Measurements from ENCODE around the gene C10orf143. TPM values are rescaled to one million over a fixed set of nuclear protein-coding genes. Genes with fewer than 3 reads are reported as not detected.

C10orf143 gene
- total RNA-seq, 1 donor from 2014 or later = 3.7 TPM

DNA sequence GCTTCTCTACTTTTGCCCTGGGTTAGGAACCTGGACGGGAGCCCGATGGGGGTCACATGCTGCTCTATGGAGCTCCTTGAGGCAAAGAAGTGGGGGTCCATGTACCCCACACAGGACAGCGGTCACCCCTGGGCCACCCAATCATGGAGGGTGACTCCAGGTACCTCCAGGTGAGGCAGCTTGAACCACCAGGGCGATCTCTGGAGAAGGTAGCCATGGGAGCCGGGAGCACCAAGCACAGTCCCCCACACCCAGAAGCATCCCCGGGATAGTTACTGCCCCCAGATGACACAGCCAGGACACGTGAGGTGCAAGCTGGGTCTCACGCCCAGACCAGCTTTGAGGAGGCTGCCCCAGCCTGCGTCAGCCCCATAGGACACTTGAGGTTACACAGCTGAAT, 58.4 kb downstream of the C10orf143 start:
- ATAC-seq (no peak), DNase-seq (no peak)
- Histone ChIP-seq H3K4me3 (no peak overlapping the region), H3K27ac (no peak overlapping the region), H3K9me3 (peaks cover 11% of the 10 kb centered on the region), H3K4me1 (no peaks in the 10 kb centered on the region), H3K36me3 (no peaks in the 10 kb centered on the region), H3K27me3 (ENCODE audit: low read depth) (no peaks in the 10 kb centered on the region)
- TF ChIP-seq, protein P1, sequence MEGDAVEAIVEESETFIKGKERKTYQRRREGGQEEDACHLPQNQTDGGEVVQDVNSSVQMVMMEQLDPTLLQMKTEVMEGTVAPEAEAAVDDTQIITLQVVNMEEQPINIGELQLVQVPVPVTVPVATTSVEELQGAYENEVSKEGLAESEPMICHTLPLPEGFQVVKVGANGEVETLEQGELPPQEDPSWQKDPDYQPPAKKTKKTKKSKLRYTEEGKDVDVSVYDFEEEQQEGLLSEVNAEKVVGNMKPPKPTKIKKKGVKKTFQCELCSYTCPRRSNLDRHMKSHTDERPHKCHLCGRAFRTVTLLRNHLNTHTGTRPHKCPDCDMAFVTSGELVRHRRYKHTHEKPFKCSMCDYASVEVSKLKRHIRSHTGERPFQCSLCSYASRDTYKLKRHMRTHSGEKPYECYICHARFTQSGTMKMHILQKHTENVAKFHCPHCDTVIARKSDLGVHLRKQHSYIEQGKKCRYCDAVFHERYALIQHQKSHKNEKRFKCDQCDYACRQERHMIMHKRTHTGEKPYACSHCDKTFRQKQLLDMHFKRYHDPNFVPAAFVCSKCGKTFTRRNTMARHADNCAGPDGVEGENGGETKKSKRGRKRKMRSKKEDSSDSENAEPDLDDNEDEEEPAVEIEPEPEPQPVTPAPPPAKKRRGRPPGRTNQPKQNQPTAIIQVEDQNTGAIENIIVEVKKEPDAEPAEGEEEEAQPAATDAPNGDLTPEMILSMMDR (IDR thresholded peaks at IDR 0.05) = no peak
- intact Hi-C loops (cut with DNase I) = no loop called here

DNA sequence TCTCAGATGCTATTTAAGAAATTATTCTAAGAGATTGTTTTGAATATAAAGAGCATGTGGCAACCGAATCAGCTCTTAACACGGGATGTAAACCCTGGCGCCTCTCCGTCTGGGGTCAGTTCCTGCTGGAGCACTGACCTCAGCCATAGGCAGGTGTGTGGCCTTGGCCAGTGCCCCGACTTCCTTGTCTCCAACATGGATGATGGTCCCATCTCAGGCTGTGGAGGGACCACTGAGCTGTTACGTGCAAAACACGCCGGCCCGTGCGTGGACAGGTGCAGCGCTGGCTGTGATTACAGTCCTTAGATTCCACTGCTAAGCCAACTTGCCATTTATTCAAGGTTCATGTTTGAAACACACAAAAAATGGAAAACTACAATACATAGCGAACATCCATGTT, 59.9 kb downstream of the C10orf143 start:
- no peaks in the 10 kb centered on the region for H3K4me1 ChIP-seq
- H3K27ac ChIP-seq = no peak overlapping the region
- H3K9me3 ChIP-seq = peaks cover 11% of the 10 kb centered on the region
- H3K4me3 ChIP-seq = no peak overlapping the region
- no peak for DNase-seq
- no peaks in the 10 kb centered on the region for H3K36me3 ChIP-seq
- ATAC-seq = no peak
- TF ChIP-seq, protein P1 (IDR thresholded peaks at IDR 0.05) = no peak
- intact Hi-C loops (cut with DNase I) = no loop called here
- no peaks in the 10 kb centered on the region for H3K27me3 ChIP-seq (ENCODE audit: low read depth)

DNA sequence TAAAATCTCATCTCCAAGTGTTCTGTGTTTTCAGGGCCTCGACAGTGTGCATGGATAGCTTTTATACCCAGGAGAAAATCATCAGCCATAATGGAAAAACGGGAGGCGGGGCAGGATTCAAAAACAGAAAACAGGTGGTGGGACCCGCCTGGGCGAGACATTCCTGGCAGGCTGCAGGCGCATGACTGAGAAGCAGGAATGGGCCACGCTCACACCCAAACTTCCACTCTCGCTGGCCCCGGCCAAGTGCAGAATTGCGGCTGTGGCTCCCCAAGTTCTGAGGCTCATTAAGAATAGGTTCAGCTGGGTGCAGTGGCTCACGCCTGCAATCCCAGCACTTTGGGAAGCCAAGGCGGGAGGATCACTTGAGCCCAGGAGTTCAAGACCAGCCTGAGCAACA, 60.6 kb downstream of the C10orf143 start:
- ATAC-seq (no peak), DNase-seq (no peak)
- Histone ChIP-seq H3K4me3 (no peak overlapping the region), H3K36me3 (no peaks in the 10 kb centered on the region), H3K27me3 (ENCODE audit: low read depth) (peaks cover 2% of the 10 kb centered on the region), H3K27ac (no peak overlapping the region), H3K9me3 (peaks cover 6% of the 10 kb centered on the region), H3K4me1 (no peaks in the 10 kb centered on the region)
- intact Hi-C loops (cut with DNase I) = no loop called here
- TF ChIP-seq, protein P1 (IDR thresholded peaks at IDR 0.05) = no peak

DNA sequence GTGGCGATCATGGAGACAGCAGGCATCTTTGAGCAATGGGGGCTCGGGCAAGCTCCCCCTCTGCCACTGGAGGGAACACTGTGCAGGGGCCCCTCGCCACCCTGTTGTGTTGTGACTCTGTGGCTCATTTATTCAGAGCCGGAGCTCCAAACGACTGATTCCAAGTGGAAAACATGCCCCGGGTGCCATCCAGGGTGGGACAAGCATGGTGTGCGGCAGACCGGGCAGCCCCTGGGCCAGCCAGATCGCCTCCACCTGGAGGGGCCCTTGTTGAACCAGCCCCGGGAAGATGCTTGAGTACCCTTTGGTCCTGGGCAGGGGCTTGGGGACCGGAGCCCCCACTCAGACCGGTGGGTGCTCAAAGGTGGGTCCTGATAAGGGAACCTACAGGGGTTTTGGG, 61.4 kb downstream of the C10orf143 start:
- DNase-seq = no peak
- no peak for ATAC-seq
- no peak overlapping the region for H3K27ac ChIP-seq

DNA sequence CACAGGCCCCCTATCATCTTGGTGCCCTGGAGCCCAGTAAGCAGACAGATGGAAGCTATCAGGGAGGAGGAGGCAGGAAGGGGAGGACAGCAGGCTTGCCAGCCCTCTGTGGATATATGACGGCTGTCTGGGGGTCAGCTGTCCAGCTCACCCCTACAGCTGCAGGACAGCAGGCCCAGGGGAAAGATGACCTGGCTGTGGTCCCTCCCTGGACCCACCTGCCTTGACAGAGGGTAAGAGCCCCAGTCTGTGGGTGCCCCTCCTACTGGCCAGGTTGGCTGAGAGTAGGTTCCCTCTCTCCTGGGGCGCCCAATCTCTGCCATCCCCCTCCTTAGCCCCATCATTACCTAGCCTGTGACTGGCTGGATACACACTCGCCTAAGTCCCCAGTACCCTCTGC, 62.5 kb downstream of the C10orf143 start:
- TF ChIP-seq, protein P1 (IDR thresholded peaks at IDR 0.05) = no peak
- ATAC-seq (no peak), DNase-seq (no peak)
- no peaks in the 10 kb centered on the region for H3K4me1 ChIP-seq
- H3K4me3 ChIP-seq = no peak overlapping the region
- H3K36me3 ChIP-seq = no peaks in the 10 kb centered on the region
- intact Hi-C loops (cut with DNase I) = no loop called here
- peaks cover 9% of the 10 kb centered on the region for H3K27me3 ChIP-seq (ENCODE audit: low read depth)
- no peaks in the 10 kb centered on the region for H3K9me3 ChIP-seq
- H3K27ac ChIP-seq = no peak overlapping the region

More for the DNA sequence above, 61.4 kb downstream of the C10orf143 start:
- TF ChIP-seq, protein P1 (IDR thresholded peaks at IDR 0.05) = no peak
- H3K4me3 ChIP-seq = no peak overlapping the region
- intact Hi-C loops (cut with DNase I) = no loop called here
- no peaks in the 10 kb centered on the region for H3K9me3 ChIP-seq
- no peaks in the 10 kb centered on the region for H3K36me3 ChIP-seq
- H3K27me3 ChIP-seq (ENCODE audit: low read depth) = peaks cover 6% of the 10 kb centered on the region
- H3K4me1 ChIP-seq = no peaks in the 10 kb centered on the region

DNA sequence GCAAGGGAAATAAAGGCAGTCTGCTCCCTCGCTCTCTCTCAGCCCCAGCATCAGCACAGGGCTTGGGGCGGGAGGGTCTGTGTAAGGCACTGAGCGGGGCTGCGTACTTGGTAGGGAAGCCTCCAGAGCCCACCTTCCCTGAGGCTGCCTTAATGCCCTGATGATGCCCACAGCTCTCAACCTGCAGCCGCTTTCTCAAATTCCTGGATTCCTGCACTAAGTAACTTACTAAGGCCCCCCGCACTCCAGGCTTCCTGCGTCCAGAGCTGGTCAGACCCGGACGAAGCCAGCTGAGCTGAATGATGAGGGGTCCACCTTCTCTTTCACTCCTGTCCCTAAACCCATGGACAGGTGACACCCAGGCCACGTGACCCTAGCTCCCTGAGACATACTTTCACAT, 63.3 kb downstream of the C10orf143 start:
- peaks cover 9% of the 10 kb centered on the region for H3K27me3 ChIP-seq (ENCODE audit: low read depth)
- ATAC-seq = no peak
- TF ChIP-seq, protein P1 (IDR thresholded peaks at IDR 0.05) = no peak

More for the DNA sequence above, 63.3 kb downstream of the C10orf143 start:
- Histone ChIP-seq H3K27ac (no peak overlapping the region), H3K36me3 (no peaks in the 10 kb centered on the region), H3K4me1 (no peaks in the 10 kb centered on the region), H3K4me3 (no peak overlapping the region), H3K9me3 (no peaks in the 10 kb centered on the region)
- DNase-seq = no peak
- intact Hi-C loops (cut with DNase I) = no loop called here
